OCI-LY3 (cell line): ENCODE measurements around the gene KCNQ1.

ENCODE experiments used
- CTCF ChIP-seq: fragments of 200-600, 300-600 bp; sonication (generic); IDR thresholded peaks from 2 replicates; pipeline ENCODE4 v1.5.1; 2014; ENCODE audit warnings: antibody characterized with exemption, low read length, low read depth
- EZH2phosphoT487 ChIP-seq: fragments of 200-600 bp; shearing (Covaris generic); IDR thresholded peaks from 2 replicates; pipeline ENCODE4 v1.6.1; 2018; ENCODE audit warnings: antibody characterized with exemption, mixed run types, low read depth

GRCh38 chr11:2747248-2748027 is 302.6 kb downstream of the KCNQ1 start:
- TF ChIP-seq CTCF (no peak), EZH2phosphoT487 (no peak)
